GM21737 (cell line): Measurements from ENCODE around the gene TRMT112.

Source experiments
- ATAC-seq: cut with Tn5 transposase; IDR thresholded peaks from one replicate; pipeline ENCODE4 v1.9.1; 2021; ENCODE audit warnings: mild to moderate bottlenecking, moderate library complexity; ENCODE audit not compliant: unreplicated experiment

Gene TRMT112

DNA sequence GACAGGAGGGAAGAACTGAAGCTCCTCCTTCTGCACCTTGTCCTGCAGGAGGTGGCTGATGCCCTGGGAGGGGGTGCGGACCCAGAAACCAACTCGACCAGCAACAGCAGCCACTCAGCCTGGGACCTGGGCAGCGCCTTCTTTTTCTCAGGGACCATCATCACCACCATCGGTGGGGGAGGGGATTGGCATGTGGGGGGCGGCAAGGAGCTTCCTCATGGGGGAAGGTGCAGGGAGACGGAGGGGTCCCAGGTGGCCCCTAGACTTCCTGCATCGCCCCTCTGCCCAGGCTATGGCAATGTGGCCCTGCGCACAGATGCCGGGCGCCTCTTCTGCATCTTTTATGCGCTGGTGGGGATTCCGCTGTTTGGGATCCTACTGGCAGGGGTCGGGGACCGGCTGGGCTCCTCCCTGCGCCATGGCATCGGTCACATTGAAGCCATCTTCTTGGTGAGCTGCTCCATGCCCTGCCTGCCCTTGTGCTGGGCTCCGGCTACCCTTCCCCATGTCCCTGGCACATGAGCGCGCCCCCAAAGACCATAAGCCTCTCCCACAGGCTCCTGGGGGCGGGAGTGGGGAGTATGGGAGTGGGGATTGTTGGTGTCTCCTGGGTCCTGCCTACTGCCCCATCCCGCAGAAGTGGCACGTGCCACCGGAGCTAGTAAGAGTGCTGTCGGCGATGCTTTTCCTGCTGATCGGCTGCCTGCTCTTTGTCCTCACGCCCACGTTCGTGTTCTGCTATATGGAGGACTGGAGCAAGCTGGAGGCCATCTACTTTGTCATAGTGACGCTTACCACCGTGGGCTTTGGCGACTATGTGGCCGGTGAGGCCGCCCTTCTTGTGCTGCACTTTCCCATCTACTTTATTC, 20.3 kb downstream of the TRMT112 start:
- ATAC-seq = no peak

DNA sequence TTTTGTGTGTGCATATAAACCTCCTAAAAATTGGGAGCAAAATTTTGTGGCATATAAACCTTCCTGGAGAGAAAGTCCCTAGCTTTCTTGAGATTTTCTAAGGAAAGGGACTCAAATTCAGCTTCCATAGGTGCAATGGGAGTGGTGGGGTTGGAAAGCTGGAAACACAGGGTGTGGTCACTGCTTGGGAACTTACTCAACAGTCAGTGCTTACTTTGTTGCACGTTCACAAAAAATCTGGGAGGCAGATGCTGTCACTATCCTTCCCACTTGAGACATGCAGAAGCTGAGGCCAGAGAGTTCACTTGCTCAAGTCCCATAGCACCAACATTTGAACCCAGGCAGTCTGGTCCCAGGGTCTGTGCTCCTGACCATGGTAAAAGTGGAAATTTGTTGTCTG, 21.1 kb downstream of the TRMT112 start:
- ATAC-seq = no peak

DNA sequence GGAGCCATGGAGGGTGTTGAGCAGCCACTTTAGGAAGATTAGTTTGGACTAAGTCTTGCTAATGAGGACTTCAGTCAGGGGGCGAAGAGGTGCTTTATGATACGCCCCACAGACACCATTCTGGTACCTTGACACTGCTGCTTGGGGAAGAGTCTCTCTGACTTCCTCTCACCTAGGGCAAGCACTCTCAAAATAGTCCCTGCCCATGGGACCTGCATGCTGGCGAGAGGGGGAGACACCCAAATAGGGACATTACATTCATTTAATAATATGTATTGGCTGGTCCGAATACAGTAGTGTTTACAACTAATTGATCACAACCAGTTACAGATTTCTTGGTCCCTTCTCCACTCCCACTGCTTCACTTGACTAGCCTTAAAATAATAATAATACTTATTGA, 21.6 kb downstream of the TRMT112 start:
- ATAC-seq = no peak

DNA sequence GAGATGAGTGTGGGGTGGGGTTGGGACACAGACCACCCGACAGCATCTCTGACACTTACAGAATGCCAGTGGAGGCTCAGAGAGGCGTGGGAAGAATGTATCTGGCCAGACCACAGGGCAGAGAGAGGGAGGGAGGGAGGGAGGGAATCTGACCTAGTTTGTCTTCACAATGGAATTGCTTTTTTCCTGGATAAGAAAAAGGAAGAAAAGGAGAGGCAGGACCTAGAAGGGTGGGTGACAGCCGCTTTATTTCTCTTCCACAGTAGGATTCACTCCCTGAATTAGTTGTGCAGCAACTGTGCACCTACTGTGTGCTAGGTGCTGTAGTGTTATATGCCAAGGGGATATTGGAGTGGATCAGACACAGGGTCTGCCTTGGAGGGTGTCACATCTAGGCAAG, 22.6 kb downstream of the TRMT112 start:
- no peak for ATAC-seq

DNA sequence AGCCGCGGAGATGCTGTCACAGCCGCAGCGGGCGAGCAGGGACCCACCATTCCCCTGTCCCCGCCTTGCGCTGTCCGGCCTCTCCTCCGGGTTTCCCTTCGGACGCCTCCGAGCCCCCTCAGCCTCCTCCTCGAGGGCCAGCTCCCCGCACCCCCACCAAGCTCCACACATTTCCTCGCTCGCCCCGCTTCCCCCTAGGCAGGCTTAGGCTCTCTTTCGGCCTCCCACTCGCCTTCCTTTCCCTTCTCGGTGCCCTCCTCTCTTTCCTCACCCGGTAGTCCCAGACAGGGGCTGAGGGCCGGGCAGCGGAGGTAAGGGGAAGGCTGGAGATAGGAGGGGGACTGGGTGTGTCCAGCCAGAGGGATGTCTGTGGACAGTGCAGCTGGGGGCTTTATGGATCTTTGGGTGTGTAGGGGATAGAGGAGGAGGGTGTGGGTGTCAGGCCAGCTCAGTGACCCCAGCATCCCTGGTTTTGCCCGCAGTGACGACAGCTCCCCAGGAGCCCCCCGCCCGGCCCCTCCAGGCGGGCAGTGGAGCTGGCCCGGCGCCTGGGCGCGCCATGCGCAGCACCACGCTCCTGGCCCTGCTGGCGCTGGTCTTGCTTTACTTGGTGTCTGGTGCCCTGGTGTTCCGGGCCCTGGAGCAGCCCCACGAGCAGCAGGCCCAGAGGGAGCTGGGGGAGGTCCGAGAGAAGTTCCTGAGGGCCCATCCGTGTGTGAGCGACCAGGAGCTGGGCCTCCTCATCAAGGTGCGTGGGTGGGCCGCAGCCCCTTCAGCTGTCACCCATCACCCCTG, 24.7 kb downstream of the TRMT112 start:
- no peak for ATAC-seq

DNA sequence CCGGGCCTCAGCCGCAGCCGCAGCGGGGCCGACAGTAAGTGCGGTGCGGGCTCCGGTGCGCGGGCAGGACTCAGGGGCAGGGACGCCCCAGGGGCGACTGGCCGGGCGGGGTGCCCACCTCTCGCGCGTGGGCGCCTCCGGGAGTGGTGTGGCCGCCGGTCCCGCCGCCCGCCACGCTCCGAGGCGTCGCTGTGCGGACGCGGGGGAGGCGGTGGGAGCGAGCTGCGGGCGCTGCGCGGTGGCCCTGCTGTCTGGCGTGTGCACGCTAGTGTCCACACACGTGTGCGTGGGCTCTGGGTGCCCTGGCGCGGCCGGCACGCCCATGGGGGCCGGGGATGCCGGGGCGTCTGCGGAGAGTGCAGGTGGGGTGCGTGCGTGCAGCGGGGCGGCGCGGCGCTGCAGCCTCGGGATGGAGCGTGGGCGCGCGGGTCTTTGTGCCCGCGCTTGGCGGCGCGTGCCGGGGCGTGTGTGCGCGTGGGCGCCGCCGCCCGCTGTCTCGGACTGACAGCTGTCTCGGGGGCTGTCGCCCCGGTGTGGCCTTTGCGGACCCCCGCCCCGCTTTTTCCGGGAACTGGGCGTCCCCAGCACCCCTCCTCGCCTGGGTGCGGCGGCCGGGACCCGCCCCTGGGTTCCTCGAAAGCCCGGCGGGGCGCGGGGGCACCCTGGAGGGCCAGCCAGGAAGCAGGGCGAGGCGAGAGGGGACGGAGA, 25.5 kb downstream of the TRMT112 start:
- no peak for ATAC-seq

DNA sequence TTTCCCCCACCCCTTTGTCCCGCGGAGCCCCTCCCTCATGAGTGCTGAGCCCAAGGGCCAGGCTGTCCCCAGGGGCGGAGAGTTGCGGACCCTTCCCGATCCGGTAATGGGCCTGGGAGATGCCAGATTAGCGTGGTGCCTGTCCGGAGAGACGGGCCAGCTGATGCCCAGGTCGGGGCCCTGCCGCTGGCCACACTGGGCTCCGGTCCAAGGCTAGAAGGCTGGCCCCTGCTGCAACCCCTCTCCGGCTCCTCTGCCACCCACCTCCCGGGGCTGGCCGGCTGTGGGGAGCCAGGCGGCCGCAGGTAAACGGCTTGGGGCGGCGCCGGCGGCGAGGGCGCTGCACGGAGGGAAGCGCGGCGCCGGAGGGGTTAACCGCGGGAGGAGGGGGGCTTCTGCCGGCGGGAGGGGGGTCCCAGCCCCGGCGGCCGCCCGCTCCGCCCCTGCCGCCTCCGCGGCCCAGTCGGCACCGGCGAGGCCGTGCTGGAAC, 26.1 kb downstream of the TRMT112 start, which contains the start of gene KCNK4:
Gene KCNK4, plus strand, starts transcription at position 41 of the 490 bp plus-strand sequence. CDS start 1,717 bp downstream, outside the sequence.
- no peak for ATAC-seq

DNA sequence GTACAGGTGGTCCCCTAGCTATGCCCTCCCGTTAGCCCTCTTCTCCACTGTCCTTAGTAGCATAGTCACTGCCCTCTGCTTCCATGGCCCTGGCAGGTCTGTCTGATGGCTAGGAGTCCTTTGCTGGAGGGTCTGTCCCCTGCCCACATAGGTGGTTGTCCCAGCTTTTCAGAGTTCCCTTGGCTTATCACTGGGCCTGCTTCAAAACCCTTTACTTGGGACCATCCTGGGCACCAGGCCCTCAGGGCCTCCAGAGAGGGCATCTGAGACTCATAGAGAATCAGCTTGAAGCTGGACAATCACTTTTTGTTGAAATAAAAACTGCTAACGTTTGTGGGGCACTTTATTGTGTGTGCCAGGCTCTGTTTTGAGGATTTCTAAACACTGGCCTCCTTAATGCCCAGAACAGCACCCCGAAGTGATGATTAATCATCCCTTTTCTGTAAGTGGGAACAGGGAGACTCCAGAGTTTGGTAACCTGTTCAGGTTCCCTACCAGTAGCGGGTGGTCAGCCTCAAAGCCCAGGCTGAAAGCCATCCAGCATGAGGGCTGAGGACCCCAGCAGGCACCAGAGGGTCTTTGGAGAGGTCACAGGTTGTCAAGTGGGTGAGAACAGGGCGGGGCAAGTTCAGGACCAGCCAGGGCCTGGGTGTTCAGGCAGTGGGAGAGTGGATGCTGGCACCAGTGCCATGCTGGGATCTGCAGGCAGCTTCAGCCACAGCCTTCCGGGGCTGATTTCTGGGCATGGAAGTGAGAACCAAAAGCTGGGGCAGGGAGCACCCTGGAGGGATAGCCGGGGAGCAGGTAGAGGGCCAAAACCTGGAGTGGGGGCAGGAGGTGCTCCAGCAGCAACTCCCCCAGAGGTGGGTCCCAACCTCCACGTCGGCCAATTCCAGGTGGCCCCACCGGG, 26.8 kb downstream of the TRMT112 start:
- ATAC-seq = no peak

DNA sequence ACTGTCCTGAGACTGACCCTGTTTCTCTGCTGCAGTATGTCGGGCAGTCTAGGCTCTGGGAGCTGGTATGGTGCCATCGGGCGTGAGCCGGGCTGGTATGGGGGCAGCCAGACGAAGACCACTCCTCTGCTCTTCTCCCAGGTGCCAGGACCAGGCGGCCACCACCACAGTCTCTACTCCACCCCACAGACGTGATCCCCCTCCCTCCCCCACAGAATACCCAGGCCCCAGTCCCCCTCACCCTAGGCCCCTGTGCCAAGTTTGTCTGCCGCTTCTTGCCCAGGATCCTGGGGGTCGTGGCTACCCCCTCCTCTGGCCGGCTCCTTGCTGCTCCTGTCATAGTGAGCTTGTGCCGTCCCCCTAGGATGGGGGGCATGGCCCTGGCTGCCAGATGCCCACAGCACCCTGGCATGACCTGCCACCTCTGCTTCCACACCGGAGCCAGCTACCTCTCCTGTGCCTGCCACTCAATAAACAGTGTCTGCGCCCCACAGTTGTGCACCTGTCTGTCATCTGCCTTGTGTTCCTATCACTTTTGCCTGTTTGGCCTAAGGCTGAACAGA, 28.3 kb downstream of the TRMT112 start:
- no peak for ATAC-seq

DNA sequence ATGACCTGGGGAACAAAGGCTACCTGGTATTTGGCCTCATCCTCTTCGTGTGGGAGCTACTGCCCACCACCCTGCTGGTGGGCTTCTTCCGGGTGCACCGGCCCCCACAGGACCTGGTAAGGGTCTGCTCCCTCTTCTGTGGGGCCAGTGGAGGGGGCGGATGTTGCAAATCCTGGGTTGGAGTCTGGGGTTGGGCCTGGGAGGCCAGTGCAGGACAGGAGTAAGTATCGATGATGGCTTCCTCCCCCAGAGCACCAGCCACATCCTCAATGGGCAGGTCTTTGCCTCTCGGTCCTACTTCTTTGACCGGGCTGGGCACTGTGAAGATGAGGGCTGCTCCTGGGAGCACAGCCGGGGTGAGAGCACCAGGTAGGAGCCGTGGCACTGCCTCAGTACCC, 29.0 kb downstream of the TRMT112 start:
- no peak for ATAC-seq

DNA sequence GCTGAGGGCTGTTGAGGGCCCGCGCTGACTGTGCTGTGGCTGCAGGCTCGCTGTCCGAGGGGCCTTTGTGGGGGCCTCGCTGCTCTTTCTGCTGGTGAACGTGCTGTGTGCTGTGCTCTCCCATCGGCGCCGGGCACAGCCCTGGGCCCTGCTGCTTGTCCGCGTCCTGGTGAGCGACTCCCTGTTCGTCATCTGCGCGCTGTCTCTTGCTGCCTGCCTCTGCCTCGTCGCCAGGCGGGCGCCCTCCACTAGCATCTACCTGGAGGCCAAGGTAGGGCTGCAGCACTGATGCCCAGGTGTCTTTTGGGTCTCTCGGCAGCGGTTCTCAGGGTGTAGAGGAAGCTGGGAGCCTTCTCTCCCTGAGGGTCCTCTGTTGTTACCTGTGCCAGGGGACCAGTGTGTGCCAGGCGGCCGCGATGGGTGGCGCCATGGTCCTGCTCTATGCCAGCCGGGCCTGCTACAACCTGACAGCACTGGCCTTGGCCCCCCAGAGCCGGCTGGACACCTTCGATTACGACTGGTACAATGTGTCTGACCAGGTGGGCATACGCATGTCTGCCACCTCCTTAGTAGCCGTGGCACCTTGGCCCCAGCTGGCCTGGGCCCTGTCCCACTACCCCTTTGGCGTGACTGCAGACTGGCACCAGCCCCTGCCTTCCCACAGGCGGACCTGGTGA, 29.5 kb downstream of the TRMT112 start:
- no peak for ATAC-seq

DNA sequence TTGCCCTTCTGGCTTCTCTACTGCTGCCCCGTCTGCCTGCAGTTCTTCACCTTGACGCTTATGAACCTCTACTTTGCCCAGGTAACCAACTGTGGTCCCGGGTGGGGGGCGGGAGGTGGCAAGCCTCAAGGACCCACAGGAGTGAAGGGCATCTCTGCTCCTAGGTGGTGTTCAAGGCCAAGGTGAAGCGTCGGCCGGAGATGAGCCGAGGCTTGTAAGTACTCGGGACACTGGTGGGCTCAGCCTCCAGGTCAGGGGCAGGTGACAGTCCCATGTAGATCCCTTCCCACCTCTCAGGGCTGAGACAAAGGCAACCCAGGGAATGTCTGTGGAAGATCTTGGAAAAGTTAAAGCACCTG, 30.6 kb downstream of the TRMT112 start:
- no peak for ATAC-seq

DNA sequence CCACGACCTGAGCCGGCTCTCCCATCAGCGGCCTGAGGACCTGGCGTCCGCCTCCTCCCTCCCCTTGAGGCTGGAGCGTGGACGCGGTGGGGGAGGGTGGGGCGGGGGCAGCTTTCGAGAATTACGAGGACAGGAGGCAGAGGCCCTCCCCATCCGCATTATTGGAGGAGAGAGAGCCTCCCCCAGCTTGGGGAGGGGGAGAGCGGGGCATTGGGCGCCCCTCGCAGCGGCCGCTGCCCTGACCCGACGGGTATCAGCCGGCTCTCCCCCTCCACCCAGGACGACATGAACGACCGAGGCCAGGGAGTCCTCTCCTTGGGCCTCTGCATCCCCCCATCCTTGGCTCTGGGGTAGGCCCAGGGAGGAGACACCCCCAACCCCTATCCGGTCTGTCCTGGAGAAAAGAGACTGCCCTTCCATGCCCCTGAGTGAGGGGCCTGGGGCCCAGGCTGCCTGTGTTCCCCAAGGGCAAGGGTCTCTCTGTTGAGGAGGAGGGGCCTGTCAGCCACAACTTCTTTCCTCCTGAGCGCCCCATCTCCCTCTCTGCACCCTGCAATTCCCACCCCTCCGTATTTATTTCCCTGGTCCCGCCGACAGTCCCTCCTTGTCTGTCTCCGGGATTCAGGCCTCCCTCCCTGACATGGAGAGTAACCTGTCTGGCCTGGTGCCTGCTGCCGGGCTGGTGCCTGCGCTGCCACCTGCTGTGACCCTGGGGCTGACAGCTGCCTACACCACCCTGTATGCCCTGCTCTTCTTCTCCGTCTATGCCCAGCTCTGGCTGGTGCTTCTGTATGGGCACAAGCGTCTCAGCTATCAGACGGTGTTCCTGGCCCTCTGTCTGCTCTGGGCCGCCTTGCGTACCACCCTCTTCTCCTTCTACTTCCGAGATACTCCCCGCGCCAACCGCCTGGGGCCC, 31.2 kb downstream of the TRMT112 start:
- ATAC-seq = no peak

DNA sequence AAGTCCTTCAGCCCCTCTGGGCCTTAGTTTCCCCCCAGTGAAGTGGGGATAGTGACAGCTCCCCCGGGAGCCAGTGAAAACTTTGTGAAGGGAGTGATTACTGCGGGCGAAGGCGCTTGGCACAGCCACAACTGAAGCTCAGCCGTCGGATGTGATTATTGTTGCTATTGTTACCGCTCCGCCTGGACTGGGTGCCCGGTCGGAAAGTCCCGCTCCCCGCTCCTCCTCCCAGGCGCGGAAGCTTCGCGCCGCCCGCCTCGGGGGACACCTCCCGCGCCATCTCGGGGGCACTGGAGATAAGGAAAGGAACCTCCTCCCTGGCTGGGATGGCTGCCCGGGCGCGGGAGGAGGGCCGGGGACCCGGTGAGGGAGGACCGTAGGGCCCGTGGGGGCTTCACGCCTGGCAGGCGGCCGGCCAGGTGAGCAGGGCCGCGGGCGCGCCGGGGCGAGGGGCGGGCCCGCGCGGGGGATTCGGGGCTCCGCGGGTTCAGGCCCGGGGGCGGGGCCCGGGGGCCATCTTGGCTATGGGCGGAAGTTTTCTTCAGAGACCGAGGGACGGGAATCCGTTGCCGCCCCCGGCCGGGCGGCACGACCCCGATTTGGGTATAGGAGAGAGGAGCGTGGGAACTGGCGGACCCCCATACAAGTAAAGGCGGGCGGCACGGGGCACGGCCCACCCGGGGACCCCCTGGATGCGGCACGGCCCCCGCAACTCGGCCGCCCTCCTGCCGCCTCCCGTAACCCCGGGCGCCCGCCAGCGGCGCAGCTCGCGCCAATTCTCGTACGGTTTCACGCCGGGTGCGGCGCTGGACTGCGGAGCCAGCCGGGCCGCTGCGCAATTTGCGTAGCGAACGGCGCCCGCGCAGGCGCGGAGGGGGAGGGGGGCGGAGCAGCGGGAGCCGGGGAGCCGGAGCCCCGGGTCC, 32.1 kb downstream of the TRMT112 start, which contains the start of gene GPR137:
Gene GPR137, plus strand, starts transcription at position 887 of the 923 bp plus-strand sequence. CDS start 677 bp downstream, outside the sequence.
- peak; percentile 49 for ATAC-seq

DNA sequence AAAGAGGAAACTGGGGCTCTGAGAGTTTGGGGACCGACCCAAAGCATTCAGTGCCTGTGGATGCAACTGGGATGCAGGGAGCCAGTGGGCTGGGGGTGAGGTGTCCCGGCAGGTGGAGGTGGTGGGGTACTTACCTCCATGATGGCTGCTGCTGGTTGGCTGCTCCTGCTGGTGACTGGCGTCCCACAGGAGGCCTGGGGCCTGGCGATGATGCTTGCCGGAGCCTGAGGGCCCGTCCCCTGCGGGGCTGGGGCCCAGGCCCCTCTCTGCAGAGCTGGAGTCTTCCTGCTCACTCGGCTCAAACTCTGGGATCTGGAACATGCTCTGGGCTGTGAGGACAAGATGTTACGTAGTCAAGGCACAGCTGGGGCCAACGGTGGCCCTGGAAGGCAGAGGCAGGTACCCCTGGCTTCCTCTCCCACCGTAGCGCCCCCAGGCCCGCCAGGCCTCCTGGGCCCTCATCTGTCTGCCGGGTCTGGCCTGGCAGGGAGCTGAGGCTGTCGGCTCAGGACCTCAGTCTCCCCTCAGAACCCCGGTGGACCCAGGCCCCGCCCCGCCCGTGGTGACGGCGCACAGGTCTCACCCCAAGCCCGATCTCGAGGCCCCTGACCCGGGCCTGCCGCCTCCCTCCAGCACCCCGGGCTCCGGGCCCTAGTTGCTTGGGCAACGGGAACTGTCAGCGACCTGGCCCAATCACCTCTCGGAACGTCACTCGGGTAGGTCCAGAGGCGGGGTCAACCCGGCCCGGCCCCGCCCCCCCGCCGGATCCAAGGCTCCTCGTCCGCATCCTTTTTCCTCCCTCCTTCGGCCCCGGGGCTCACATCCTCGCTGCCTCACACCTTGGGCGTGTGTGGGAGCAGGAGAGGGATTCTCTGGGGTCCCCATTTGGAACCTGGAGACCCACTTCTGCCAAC, 33.1 kb downstream of the TRMT112 start, which contains the start of gene BAD:
Gene BAD, minus strand, starts transcription at position 618 of the 914 bp plus-strand sequence. Its CDS starts 297 bp downstream, at position 321.
- peak; percentile 65 for ATAC-seq

DNA sequence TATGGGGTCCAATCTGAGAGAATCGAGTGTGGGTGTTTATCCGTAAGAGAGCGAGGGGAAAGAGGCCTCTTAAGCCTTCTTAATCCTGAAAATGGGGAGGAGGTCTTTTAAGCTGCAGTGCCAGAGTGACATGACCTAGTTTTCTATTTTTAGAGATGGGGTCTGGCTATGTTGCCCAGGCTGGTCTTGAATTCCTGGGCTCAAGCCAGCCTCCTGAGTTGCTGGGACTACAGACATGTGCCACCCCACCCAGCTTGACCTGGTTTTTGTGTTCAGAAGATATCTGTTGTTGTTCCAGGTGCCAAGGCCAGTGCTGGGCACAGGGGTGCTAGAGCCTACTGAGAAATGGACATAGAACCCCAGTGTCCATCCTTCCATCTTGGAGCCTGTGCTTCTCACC, 34.3 kb downstream of the TRMT112 start:
- ATAC-seq = no peak
